A549 (cell line): Measurements from ENCODE around the gene RDH5.

Source experiments
- BHLHE40 ChIP-seq: IDR thresholded peaks from 2 replicates; pipeline ENCODE4 v1.6.1; 2012; ENCODE audit warnings: low read depth, low read length, inconsistent platforms
- CEBPB ChIP-seq, 2 experiments: fragments of >200 bp in 1 of 2; sonication (Bioruptor Twin) in 1 of 2; formaldehyde crosslinking in 1 of 2; IDR thresholded peaks; 2 replicates each; pipeline ENCODE4 v1.6.1; 2012 to 2016
- MAZ ChIP-seq: fragments of 150-350 bp; IDR thresholded peaks from 2 replicates; pipeline ENCODE4 v1.6.1; 2014; ENCODE audit warnings: antibody characterized with exemption, low read depth, low read length, borderline replicate concordance
- NPAS2 ChIP-seq: fragments of 250-450 bp; sonication (Bioruptor Pico); IDR thresholded peaks from 2 replicates; pipeline ENCODE4 v1.8.0; 2022; ENCODE audit warnings: mild to moderate bottlenecking, moderate library complexity, borderline replicate concordance
- NR3C1 ChIP-seq: fragments of >200 bp; sonication (Bioruptor Twin); formaldehyde crosslinking; IDR thresholded peaks from 3 replicates; pipeline ENCODE4 v1.6.1; 2017
- POLR2A ChIP-seq: IDR thresholded peaks from 2 replicates; pipeline ENCODE4 v1.6.1; 2012; ENCODE audit warnings: mild to moderate bottlenecking, low read length
- SMC3 ChIP-seq: fragments of >200 bp; sonication (Bioruptor Twin); formaldehyde crosslinking; IDR thresholded peaks from 3 replicates; pipeline ENCODE4 v1.6.1; 2018; ENCODE audit warnings: inconsistent platforms
- TF ChIP-seq, protein P1 (sequence below): fragments of 200-600 bp; sonication (generic); IDR thresholded peaks from 2 replicates; pipeline ENCODE4 v1.6.1; 2016; ENCODE audit warnings: antibody characterized with exemption, mild to moderate bottlenecking, moderate library complexity
- TF ChIP-seq, protein P2 (sequence below): fragments of >200 bp; sonication (Bioruptor Twin); formaldehyde crosslinking; IDR thresholded peaks from 3 replicates; pipeline ENCODE4 v1.5.1; 2016

- TF ChIP-seq MAZ (no peak), SMC3 (no peak), POLR2A (no peak), BHLHE40 (no peak), NR3C1 (no peak), CEBPB (IDR thresholded peaks at IDR 0.05) (no peak), NPAS2 (CRISPR knock-in tag) (no peak)
- TF ChIP-seq, protein P1, sequence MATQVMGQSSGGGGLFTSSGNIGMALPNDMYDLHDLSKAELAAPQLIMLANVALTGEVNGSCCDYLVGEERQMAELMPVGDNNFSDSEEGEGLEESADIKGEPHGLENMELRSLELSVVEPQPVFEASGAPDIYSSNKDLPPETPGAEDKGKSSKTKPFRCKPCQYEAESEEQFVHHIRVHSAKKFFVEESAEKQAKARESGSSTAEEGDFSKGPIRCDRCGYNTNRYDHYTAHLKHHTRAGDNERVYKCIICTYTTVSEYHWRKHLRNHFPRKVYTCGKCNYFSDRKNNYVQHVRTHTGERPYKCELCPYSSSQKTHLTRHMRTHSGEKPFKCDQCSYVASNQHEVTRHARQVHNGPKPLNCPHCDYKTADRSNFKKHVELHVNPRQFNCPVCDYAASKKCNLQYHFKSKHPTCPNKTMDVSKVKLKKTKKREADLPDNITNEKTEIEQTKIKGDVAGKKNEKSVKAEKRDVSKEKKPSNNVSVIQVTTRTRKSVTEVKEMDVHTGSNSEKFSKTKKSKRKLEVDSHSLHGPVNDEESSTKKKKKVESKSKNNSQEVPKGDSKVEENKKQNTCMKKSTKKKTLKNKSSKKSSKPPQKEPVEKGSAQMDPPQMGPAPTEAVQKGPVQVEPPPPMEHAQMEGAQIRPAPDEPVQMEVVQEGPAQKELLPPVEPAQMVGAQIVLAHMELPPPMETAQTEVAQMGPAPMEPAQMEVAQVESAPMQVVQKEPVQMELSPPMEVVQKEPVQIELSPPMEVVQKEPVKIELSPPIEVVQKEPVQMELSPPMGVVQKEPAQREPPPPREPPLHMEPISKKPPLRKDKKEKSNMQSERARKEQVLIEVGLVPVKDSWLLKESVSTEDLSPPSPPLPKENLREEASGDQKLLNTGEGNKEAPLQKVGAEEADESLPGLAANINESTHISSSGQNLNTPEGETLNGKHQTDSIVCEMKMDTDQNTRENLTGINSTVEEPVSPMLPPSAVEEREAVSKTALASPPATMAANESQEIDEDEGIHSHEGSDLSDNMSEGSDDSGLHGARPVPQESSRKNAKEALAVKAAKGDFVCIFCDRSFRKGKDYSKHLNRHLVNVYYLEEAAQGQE: no peak
- TF ChIP-seq, protein P2, sequence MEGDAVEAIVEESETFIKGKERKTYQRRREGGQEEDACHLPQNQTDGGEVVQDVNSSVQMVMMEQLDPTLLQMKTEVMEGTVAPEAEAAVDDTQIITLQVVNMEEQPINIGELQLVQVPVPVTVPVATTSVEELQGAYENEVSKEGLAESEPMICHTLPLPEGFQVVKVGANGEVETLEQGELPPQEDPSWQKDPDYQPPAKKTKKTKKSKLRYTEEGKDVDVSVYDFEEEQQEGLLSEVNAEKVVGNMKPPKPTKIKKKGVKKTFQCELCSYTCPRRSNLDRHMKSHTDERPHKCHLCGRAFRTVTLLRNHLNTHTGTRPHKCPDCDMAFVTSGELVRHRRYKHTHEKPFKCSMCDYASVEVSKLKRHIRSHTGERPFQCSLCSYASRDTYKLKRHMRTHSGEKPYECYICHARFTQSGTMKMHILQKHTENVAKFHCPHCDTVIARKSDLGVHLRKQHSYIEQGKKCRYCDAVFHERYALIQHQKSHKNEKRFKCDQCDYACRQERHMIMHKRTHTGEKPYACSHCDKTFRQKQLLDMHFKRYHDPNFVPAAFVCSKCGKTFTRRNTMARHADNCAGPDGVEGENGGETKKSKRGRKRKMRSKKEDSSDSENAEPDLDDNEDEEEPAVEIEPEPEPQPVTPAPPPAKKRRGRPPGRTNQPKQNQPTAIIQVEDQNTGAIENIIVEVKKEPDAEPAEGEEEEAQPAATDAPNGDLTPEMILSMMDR: no peak
These were observed 14.4 kb downstream of the RDH5 start for GRCh38 chr12:55734595-55734994.
